WTC11 (cell line): ENCODE measurements around the gene C5orf63. TPM values are rescaled to one million over a fixed set of nuclear protein-coding genes. Genes with fewer than 3 reads are reported as not detected.

Source experiments
- total RNA-seq: library from RNA; stranded (reverse); gene quantifications from 3 replicates; pipeline ENCODE4 v1.2.3, GENCODE V29; 2021

The C5orf63 gene
- total RNA-seq, 1 experiment from 2014 or later = 3.1 TPM

Other genes with a start within 250 kb of the C5orf63 start
- 11.1 to 16.1 TPM (median 13.5 TPM) in 3 replicates for gene MARCHF3, start 42.9 kb downstream of the C5orf63 start, total RNA-seq
- 17.9 to 24.5 TPM (median 20.8 TPM) in 3 replicates for gene MEGF10, start 217.3 kb upstream of the C5orf63 start, total RNA-seq